Fibroblast of mammary gland (primary cell): Measurements from ENCODE around the gene FNIP1.
"Not testable (repeated sequence)": the region's sequence is repeated elsewhere in the genome, so short reads cannot be mapped to it uniquely, and the experiment has no call there.

Source experiments
- DNase-seq: peaks from one replicate; pipeline ENCODE4 v3.0.0-alpha.2; 2010; ENCODE audit warnings: low read depth
- H3K4me3 ChIP-seq: 2 replicates; pipeline ENCODE4 v1.5.1; 2011; ENCODE audit warnings: low read depth, mild to moderate bottlenecking, low read length, moderate library complexity; ENCODE audit not compliant: control insufficient read depth
- TF ChIP-seq, protein P1 (sequence below): conservative IDR thresholded peaks from 2 replicates; pipeline ENCODE4 v1.5.1; 2011; ENCODE audit warnings: low read depth, low read length, inconsistent platforms; ENCODE audit not compliant: control insufficient read depth, insufficient read depth

Gene FNIP1

DNA sequence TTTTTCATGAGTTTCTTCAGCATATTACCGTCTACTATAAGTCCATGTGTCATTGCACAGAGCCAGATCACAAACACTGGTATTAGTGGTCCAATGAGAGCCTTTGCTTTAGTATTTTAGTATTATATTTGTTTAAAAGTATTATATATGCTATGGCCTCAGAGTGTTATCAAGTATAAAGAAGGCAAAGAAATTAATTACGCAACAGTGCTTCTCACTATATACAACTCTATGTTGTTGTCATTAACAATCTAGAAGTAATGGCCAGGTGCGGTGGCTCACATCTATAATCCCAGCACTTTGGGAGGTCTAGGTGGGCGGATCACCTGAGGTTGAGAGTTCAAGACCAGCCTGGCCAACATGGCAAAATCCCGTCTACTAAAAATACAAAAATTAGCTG, 114.6 kb downstream of the FNIP1 start:
- no peak overlapping the region for H3K4me3 ChIP-seq

DNA sequence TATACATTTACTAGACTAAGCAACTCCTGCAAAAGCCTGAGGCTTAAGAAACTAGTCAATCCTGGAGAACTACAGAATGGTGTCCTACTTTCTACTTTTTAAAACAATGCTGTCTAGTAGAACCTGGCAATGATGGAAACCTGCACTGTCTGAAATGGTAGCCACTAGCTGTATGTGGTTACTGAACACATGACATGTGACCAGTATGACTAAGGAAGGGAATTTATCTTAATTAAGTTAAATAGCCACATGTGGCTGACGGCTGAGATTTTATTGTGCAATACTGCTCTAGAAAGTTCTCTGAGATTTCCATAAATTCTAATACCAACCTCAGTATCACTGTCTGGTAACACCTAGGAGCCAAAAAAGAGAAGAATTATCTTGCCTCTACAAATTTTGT, 116.9 kb downstream of the FNIP1 start:
- TF ChIP-seq, protein P1, sequence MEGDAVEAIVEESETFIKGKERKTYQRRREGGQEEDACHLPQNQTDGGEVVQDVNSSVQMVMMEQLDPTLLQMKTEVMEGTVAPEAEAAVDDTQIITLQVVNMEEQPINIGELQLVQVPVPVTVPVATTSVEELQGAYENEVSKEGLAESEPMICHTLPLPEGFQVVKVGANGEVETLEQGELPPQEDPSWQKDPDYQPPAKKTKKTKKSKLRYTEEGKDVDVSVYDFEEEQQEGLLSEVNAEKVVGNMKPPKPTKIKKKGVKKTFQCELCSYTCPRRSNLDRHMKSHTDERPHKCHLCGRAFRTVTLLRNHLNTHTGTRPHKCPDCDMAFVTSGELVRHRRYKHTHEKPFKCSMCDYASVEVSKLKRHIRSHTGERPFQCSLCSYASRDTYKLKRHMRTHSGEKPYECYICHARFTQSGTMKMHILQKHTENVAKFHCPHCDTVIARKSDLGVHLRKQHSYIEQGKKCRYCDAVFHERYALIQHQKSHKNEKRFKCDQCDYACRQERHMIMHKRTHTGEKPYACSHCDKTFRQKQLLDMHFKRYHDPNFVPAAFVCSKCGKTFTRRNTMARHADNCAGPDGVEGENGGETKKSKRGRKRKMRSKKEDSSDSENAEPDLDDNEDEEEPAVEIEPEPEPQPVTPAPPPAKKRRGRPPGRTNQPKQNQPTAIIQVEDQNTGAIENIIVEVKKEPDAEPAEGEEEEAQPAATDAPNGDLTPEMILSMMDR, result no peak
- no peak overlapping the region for H3K4me3 ChIP-seq
- DNase-seq, result peak; percentile 91

More for the DNA sequence above, 114.6 kb downstream of the FNIP1 start:
- no peak for DNase-seq
- TF ChIP-seq, protein P1, result no peak

DNA sequence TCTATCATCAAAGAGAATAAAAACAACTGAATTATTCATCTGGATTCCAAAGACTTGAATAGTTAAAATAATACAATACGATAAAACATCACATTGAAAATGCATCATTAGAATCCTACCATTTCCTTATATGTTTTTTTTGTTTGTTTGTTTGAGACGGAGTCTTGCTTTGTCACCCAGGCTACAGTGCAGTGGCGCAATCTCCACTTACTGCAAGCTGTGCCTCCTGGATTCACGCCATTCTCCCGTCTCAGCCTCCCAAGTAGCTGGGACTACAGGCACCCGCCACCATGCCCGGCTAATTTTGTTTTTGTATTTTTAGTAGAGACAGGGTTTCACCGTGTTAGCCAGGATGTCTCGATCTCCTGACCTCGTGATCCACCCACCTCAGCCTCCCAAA, 118.5 kb downstream of the FNIP1 start:
- not testable (repeated sequence) for H3K4me3 ChIP-seq
- DNase-seq, result peak; percentile 45

DNA sequence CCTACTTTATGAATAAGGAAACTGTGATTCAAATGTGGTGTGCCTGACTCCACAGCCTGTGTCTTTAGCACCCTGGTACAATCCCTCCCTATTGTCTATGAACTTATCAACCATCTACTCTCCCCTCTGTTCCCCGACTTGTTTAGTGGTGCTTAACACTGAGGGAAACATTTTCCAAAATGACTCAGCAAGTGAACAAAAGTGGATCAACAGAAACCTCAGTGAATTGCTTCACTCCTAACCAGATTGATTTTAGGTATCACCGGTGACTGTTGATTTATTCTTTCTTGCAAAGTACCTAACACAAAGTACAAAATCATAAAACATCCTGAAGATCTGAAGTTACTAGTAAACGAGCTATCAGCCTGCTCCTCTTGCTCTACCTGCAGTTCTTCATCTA, 119.7 kb downstream of the FNIP1 start:
- DNase-seq, result no peak
- H3K4me3 ChIP-seq, result no peak overlapping the region

DNA sequence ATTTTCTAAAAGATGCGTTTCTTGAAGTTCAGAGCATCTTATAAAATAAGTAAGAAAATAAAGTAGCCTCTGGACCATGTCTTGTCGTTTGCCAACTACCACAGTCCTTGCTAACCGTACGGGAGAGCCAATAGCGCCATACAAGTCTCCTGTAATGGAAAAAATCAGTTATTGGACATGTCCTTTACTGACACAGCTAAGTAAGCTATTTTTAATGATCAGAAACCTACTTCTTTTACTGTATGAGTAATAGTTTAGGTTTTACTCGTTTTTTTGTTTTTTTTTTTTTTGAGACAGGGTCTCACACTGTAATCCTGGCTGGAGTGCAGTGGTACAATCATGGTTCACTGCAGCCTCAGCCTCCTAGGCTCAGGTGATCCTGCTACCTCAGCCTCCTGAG, 124.0 kb downstream of the FNIP1 start:
- DNase-seq, result no peak
- H3K4me3 ChIP-seq, result no peak overlapping the region
- TF ChIP-seq, protein P1, result no peak

More for the DNA sequence above, 119.7 kb downstream of the FNIP1 start:
- TF ChIP-seq, protein P1, result no peak

DNA sequence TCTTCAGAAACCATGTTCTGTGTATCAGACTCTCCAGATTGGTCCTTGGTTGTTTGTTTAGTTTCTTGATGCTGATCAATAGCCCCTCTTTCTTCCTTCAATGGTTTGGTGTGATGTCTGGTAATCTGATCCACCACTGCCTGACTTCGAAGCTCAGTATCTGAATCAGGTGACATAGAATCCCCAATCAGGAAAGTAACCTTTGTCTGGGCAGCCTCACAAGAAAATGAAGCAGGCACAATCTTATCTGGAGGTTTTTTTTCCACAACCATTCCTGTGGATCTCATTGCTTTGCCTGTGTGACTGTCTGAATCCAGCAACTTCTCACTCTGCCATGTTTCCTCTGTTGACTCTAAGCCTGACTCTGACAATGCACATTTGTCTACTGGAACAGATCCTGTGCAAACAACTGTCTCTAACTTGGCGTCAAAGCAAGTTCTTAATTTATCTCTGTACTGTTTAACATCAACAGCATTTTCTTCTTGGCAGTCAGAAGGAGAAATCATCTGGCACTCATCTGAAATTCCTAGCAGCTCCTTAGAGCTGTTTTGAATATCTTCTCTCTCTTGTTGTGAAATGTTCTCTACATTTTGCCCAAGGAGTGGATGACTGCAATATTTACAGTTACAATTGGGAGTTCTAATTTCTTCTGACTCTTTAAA, 124.7 kb downstream of the FNIP1 start:
- TF ChIP-seq, protein P1, result no peak
- DNase-seq, result peak; percentile 97
- no peak overlapping the region for H3K4me3 ChIP-seq

DNA sequence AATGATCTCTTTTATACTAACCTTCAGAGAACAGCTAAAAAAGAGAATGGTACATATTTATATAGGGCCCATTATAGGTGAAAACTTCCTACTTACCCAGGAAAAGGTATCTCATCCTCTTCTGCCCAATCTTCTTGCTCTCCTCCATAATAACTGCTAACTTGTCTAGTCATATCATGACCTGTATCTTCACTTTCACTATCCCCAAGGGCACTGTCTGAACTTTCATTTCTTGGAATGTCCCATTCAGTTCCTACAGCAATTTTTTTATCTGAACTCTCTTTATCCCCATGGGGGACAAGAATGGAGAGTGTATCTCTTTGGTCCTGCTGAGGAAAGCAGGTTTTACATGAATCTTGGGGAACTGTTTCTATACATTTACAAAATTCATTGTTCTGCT, 125.4 kb downstream of the FNIP1 start:
- no peak overlapping the region for H3K4me3 ChIP-seq
- peak; percentile 47 for DNase-seq
- TF ChIP-seq, protein P1, result no peak
